ENCODE measurements around the gene CEMIP. TPM values are rescaled to one million over a fixed set of nuclear protein-coding genes. Genes with fewer than 3 reads are reported as not detected.

Gene CEMIP
- total RNA-seq, 1 donor from 2014 or later = 4.4 TPM

GRCh38 chr15:80785335-80785734, 6.2 kb downstream of the CEMIP start:
- no peak for DNase-seq

- DNase-seq = no peak
These were observed 6.7 kb downstream of the CEMIP start for GRCh38 chr15:80785811-80786354.

DNA sequence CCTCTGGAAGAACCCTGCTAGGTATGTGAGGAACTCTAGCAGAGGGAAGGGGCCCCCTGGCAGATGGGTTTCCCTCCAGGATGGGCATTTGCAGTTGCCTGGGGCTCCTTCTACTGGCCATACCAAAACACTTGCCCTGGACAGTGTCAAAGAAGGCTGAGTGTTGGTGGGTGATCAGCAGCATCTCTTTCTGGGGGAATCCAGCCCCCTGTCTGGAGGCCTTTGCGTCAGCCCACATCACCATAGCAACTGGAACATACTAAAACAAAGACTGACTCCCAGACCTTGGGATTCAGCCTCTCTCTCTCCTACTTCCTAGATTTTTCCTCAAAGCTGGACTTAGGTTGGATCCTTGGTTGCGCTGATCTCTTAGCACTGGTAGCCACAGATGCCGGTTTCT, 8.1 kb downstream of the CEMIP start:
- no peak for DNase-seq

GRCh38 chr15:80788536-80788935, 9.4 kb downstream of the CEMIP start:
- no peak for DNase-seq

- DNase-seq = no peak
These were observed 10.1 kb downstream of the CEMIP start for GRCh38 chr15:80789296-80789695.

- DNase-seq = no peak
These were observed 10.6 kb downstream of the CEMIP start for GRCh38 chr15:80789796-80790195.

DNA sequence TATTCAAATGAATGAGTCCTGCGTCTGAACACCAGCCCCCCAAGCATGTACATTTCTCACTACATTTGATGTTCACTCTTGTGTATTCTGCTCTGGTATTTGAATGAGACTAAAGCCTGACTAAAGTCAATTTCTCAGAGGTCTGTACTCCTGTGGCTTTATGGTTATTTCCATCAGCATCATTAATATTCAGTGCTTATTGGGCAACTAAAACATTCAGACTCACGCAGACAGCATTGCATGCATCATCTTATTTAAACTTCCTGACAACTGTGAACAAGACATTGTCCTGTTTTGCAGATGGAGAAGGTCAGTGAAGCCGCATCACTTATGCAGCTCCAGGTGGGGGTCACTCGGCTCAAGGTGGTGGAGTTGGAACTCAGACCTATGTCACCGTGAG, 11.1 kb downstream of the CEMIP start:
- DNase-seq = no peak

DNA sequence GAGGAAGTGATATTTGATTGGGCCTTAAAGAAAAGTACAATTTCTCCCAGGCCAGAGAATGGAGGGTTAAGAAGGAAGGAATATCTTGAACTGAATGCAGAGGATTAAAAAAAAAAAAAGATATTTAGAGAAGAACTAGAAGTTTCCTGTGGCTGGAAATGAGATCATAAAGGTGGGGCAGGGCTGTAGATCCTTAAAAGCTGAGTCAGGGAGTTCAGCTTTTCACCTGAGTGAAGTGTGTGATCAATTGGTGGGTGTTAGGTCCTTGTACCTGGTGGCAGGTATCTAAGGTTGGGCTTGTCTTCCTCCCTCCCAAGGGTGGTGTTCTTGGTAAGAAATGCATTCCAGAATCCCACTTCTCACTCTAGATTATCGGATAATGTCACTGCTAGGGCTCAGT, 11.8 kb downstream of the CEMIP start:
- no peak for DNase-seq

- no peak for DNase-seq
These were observed 17.2 kb downstream of the CEMIP start for GRCh38 chr15:80796407-80796806.

GRCh38 chr15:80798911-80799310, 19.7 kb downstream of the CEMIP start:
- no peak for DNase-seq

DNA sequence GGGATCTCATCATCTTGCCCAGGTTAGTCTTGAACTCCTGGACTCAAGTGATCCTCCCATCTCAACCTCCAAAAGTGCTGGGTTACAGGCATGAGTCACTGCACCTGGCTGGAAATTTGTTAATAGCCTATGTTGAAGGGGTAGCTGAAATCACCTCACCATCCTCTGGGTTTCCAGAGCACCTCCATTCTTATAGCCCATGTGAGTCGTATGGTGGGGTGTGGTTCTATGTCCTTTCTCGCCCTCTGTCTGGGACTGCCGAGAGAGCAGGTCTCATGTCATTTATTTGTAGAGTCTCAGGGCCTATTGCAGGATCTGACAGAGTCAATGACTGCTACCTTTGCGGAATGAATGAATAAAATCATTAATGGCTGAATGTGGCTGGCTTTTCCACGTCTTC, 20.9 kb downstream of the CEMIP start:
- no peak for DNase-seq

GRCh38 chr15:80801891-80802680, 22.9 kb downstream of the CEMIP start:
- DNase-seq = no peak

GRCh38 chr15:80803580-80804525, 24.7 kb downstream of the CEMIP start:
- DNase-seq = no peak

- no peak for DNase-seq
These were observed 25.9 kb downstream of the CEMIP start for GRCh38 chr15:80804970-80805495.

DNA sequence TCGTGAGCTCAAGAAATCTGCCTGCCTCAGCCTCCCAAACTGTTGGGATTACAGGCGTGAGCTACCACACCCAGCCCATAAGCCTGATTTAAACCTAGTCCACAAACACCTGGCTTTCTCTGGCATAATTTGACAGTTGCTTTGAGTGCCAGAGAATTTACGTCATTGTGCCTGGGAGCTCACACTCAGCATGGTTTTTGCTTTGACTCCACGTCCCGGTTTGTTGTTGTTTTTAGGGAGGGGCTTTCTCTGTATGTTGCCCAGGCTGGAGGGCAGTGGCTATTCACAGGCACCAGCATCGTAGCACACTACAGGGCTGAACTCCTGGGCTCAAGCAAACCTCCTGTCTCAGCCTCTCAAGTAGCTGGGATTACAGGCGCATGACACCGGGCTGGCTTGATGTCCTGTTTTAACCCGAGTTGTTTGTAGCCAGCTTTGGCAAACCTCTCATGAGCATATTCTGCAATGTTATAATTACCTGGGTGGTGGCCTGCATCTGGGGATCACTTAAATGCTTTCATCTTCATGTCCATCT, 32.7 kb downstream of the CEMIP start:
- no peak for DNase-seq

DNA sequence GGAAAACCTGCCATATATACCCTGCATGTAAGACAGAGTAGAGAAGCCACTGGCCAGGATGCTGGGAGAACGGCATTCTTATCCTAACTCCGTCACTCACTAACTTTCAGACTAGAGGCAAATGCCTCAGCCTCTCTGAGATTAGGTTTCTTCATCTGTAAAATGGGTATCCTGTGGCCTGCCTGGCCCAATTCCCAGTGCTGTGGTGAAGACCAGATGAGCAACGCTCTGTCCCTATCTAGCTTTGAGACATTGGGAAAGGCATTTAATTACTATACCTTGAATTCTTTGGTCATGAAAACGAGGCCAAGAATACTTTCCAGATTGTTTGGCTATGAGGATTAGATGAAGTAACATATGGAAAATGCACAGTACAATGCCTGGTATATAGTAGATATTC, 35.9 kb downstream of the CEMIP start:
- DNase-seq = no peak

GRCh38 chr15:80816049-80816653, 37.0 kb downstream of the CEMIP start:
- no peak for DNase-seq

DNA sequence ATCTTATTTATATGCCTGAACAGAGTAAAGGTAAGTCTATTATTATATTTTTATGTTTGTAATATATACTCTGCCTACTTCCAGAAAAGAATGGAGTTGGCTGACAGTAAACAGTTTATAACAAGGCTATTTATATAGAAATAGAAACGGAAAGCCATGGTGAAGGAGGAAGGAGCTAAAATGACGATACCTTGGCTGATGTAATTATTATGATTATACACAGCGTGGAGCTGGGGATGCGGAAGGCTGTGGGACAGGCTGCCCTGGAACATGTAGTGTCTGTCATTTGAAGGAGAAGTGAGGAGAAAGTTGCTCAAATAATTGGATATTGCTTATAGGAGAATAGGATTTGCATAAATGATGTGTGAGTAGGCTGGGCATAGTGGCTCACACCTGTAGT, 37.8 kb downstream of the CEMIP start:
- no peak for DNase-seq

GRCh38 chr15:80817901-80818300, 38.7 kb downstream of the CEMIP start:
- DNase-seq = no peak

DNA sequence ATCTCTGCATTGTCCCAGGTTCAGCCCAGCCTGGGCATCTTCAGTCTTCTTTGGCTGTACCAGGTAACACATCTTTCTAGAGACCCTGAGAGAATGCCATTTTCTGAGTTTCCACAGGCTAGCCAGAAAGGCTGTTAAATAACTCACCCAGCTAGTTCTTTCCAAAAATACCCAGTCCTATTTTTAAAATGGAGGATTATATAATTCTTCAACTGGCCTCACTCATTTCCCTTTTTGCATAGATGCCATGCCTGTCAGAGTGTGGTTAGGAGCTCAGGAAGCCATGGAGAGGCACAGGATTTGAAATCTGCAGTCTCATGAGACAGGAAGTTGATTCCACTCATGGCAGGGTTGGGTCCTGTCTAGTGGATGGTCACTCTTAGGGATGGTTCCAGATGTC, 39.8 kb downstream of the CEMIP start:
- DNase-seq = no peak

GRCh38 chr15:80820092-80820491, 40.9 kb downstream of the CEMIP start:
- DNase-seq = no peak

GRCh38 chr15:80822256-80822655, 43.1 kb downstream of the CEMIP start:
- DNase-seq = no peak

Data from occipital lobe (tissue), 2 donors.